LNCaP clone FGC (cell line): Measurements from ENCODE around the gene LGR6.
"Not testable (repeated sequence)": the region's sequence is repeated elsewhere in the genome, so short reads cannot be mapped to it uniquely, and the experiment has no call there.

Experiments
- DNase-seq: peaks from one replicate; pipeline ENCODE4 v3.0.0-alpha.2; 2011; ENCODE audit warnings: low read depth
- H3K4me3 ChIP-seq: 2 replicates; pipeline ENCODE4 v1.5.1; 2011; ENCODE audit warnings: mild to moderate bottlenecking, low read depth, low read length, control low read depth
- CTCF ChIP-seq: IDR thresholded peaks from 2 replicates; pipeline ENCODE4 v1.5.1; 2012; ENCODE audit warnings: mild to moderate bottlenecking; ENCODE audit not compliant: control insufficient read depth, insufficient read depth; ENCODE audit errors: extremely low read depth

The LGR6 gene

DNA sequence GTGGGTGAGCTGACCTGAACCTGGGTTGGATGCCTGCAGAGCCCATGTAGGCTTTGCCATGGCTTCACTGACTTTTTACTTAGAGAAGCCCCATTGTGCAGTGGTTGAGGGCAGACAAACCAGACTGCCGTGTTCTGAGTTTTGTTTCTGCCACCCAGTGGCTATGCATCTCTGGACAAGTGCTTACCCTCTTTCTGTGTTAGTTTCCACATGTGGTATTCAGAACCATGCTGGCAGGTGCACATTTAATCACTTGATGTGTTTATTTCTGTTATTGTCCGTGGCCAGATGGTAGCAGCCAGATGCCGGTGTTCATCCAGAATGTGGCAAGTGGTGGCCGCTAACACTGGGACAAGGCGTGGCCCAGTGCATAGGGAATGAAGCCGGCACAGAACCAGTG, 22.9 kb upstream of the LGR6 start:
- no peak for DNase-seq
- H3K4me3 ChIP-seq = no peak overlapping the region
- no peak for TF ChIP-seq CTCF

GRCh38 chr1:202171292-202172014, 22.1 kb upstream of the LGR6 start:
- TF ChIP-seq CTCF = no peak
- H3K4me3 ChIP-seq = no peak overlapping the region
- DNase-seq = no peak

GRCh38 chr1:202172015-202172355, 21.6 kb upstream of the LGR6 start:
- no peak overlapping the region for H3K4me3 ChIP-seq
- TF ChIP-seq CTCF = no peak
- no peak for DNase-seq

DNA sequence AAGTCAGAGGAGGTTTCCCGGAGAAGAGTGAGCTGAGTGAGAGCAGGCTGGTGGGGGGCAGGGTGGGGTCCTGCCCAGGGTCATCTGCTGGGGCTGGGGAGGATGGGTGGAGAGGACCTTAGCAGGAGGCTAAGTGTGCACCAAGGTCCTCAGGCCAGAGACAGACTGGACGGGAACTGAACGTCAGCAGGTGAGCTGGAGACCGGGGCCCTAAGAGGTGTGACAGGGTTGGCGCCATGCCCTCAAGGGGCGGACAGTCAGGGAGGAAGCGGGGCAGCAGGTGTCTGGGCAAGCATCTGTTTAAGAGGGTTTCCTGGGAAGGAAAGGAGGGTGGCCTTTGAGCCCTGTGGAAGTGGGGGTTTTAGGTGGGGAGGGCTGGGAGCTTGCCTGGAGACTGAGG, 19.6 kb upstream of the LGR6 start:
- H3K4me3 ChIP-seq = no peak overlapping the region
- TF ChIP-seq CTCF = no peak
- no peak for DNase-seq

- DNase-seq = no peak
- no peak for TF ChIP-seq CTCF
- no peak overlapping the region for H3K4me3 ChIP-seq
These were observed 16.4 kb upstream of the LGR6 start for GRCh38 chr1:202176949-202177927.

DNA sequence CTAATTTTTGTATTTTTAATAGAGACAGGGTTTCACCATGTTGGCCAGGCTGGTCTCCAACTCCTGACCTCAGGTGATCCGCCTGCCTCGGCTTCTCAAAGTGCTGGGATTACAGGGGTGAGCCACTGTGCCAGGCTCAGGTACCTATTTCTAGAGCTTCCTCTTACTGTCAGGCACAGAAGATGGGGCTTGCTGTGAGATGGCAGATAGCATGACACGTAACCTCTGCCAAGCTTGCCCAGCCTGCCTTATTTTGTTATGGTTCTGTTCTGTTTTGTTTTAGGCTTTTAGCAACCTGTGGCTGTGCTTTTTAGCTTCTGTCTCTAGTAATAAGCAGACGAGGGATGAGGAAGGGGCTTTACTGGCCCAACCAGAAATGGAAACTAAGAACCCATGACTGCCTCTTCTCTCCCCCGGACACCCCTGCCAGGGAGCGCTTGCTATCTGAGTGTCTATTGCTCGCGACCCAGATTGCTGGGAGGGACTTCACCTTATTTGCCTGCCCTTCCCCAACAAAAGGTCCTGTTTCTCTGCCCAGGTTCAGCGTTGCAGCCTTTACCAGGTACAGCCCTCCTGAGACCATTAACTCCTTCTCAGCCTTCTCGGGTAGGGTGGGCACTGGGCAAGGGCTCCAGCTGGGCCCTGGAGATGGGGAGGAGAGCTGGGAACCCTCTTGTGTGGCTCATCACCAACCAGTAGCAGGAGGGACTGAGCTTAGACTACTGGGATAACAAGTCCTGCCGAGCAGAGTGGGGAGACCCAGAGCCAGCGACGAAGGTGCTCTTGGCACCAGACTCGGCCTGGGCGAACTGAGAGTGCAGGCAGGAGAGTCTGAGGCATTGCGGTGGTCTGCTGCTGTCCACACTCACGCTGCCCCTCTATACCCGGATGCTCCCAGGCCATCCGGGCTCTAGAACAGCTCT, 13.5 kb upstream of the LGR6 start:
- no peak for TF ChIP-seq CTCF
- no peak for DNase-seq
- H3K4me3 ChIP-seq = no peak overlapping the region

DNA sequence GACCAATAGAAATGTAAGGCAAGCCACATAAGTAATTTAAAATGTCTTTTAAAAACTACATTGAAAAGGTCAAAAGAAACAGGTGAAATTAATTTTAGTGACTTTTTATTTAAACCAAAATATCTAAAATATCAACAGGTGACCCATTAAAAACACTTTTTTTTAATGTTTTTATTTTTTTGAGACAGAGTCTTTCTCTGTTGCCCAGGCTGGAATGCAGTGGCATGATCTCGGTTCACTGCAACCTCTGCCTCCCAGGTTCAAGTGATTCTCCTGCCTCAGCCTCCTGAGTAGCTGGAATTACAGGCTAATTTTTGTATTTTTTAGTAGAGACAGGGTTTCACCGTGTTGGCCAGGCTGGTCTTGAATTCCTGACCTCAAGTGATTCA, 12.9 kb upstream of the LGR6 start:
- DNase-seq, H3K4me3 ChIP-seq: not testable (repeated sequence)
